HG03469 (cell line): ENCODE measurements around the gene PPP1R12B.
"Not testable (repeated sequence)": the region's sequence is repeated elsewhere in the genome, so short reads cannot be mapped to it uniquely, and the experiment has no call there.

Source experiments
- ATAC-seq: cut with Tn5 transposase; IDR thresholded peaks from one replicate; pipeline ENCODE4 v1.9.1; 2021; ENCODE audit warnings: mild to moderate bottlenecking, moderate library complexity, moderate number of reproducible peaks; ENCODE audit not compliant: unreplicated experiment

Gene PPP1R12B

DNA sequence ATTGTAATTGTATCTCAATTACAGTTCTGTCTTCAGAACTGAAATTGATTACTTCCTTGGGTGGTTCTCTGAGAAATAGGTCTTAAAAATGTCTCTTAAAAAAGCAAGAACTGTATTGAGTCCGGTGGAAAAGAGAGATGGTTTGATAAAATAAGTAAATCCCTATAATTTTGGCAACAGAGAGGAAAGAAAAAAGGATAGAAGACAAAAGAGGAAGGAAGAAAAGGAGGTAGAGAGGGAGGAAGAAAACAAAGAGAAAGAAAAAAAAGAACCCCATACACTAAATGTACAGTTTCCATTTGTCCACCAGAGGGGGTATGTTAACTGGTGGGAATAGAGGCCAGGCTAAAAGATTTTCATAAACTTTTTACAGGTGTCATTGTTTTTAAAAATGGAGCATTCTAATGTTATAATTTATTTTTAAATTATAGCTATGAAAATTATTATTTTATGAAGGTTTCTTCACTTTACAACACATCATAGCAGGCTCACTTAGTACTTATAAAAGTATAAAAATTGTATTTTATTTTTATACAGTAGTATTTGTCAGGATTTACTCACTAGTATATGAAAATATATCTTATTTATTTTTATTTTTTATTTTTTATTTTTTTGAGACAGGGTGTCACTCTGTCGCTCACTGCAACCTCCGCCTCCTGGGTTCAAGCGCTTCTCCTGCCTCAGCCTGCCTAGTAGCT lies 4.7 kb upstream of the PPP1R12B start:
- no peak for ATAC-seq

GRCh38 chr1:202348005-202348508 lies 442 bp upstream of the PPP1R12B start:
- ATAC-seq: no peak

DNA sequence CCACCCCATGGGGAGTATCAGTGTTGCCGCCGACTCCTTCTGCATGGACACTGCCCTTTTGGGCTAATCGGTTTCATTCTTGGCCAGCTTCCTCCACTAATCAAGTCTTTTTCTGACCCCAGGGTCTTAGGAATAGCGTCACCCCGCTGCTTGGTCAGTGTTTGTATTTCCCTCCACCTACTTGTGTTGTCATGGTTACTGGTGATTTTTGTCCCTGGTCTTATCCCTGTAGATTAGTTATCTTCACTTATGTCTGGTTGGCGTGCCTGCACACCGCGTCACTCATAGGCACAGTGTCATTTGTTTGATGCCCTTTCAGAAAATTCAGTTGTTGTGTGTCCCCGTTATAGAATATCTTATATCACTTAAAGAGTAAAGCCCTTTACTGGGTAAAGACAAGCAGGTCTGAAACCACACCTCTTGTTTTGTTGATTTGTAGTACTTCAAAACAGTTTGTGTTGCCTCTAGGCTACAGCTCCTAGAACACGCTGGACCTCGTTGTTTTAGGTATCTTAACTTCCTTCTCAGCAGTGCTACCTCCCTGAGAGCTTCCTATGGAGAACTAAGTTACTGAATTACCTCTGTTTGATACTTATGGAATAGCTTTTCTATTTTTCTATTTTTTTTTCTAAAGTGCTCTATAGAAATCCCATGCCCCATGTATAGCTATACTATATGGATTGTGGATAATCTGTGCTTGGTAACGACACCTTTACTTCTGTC lies 868 bp downstream of the PPP1R12B start:
- no peak for ATAC-seq

GRCh38 chr1:202351725-202352124 lies 3.2 kb downstream of the PPP1R12B start:
- ATAC-seq: no peak

- ATAC-seq: not testable (repeated sequence)
These were observed 4.2 kb downstream of the PPP1R12B start for GRCh38 chr1:202352583-202353197.

DNA sequence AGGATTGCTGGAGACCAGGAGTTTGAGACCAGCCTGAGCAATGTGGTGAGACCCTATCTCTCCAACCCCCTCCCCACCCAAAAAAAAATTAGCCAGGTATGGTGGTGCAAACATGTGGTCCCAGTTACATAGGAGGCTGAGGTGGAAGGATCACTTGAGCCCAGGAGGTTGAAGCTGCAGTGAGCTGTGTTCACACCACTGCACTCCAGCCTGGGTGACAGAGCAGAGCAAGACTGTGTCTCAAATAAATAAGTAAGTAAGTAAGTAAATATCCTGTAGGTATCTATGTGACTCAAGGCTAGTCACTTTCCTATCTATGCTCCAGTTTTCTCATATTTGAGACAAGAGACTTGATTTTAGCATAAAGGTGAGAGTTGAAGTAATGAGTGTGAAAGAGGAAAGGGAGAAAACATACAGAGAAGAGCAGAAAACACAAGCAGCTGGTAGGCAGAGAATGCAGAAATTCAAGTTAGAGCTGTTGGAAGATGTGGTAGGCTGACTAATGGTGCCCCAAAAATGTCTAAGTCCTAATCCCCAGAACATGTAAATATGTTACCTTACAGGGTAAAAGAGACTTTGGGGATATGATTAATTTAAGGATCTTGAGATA lies 7.5 kb downstream of the PPP1R12B start:
- no peak for ATAC-seq

DNA sequence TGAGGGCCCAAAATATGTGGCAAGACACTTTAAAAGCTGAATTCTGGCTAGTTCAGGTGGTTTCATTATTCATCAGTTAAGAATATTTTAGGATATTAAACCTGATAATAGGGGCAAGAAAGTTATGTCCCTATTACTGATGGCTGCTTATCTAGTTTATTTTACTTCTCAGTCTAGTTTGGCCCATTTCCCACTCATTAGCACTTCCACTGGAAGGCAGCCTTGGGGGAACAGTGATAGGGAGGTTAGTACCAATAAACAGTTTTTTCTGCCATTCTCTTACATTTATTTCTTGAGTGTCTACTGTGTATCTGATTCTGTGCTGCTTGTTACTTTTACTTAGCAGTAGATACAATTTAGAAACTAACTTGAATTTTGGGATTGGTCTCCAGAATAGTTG lies 9.0 kb downstream of the PPP1R12B start:
- ATAC-seq: no peak

DNA sequence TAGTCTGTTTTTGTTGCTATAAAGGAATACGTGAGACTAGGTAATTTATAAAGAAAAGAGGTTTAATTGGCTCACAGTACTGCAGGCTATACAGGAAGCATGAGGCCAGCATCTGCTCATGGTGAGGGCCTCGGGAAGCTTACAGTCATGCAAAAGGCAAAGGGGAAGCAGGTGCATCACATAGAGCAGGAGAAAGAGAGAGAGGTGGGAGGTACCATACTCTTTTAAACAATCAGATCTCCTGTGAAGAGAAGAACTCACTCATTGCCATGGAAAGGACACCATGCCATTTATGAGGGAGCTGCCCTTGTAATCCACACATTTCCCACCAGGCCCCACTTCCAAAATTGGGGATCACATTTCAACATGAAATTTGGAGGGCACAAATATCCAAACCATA lies 12.7 kb downstream of the PPP1R12B start:
- ATAC-seq: no peak

DNA sequence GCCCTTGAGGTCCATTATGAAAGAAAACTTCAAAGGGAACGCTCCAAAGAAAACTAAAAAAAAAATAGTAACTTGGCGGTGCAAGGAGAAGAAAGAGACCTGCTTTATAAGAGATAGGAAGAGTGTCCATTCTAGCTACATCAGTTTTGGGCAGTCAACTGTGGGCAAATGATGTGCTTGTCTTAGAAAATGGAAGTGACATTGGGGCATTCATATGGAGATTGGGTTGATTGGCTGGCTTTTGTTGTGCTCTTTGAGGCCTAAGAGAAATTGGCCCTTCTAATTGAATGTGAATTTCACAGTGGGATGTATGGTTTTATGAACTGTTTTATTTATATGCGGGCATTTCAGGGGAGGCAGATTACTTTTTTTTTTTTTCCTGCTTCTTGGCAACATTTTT lies 13.2 kb downstream of the PPP1R12B start:
- no peak for ATAC-seq

DNA sequence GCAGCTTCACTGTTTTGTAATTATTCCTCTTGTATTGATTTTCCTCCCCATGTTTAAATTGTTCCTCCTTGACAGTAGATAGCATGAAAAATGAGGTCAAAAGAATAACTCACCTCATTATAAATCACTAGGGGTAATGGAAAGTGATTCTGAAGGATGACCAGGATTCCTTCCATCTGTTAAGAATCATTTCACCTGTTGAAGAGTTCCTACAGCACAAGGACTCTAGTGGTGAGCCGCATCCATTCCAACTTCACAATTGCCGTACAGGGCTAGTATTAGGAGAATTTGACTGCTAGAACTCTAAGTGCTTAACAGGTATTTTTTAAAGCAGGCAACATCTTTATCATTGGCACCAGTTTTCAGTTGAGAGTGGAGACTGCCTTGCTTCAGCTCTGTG lies 13.7 kb downstream of the PPP1R12B start:
- ATAC-seq: no peak

DNA sequence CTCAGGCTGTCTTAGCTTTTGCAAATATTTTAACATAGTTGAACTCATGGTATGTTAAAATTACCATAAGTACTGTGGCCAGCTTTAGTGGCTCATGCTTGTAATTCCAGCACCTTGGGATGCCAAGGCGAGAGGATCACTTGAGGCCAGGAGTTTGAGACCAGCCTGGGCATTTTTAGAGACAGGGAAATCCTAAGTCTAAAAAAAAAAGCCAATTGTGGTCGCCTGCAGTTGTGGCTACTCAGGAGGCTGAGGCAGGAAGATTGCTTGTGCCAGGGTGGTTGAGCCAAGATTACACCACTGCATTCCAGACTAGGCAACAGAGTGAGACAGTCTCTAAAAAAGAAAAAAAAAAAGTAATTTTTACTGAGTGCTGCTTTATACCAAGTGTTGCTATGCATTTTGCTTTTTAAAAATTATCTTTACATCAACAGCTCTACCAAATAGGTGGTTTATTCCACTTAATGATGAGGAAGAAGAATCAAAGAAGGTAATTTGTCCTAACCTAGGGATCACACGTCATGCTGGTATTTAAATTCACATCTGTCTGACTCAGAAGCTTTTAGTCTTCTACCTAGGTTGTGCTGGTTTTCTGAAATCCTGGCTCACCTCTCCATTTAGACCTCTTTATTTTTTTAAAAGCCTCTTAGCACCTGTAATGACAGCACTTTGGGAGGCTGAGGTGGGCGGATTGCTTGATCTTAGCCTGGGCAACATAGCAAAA lies 16.8 kb downstream of the PPP1R12B start:
- no peak for ATAC-seq

DNA sequence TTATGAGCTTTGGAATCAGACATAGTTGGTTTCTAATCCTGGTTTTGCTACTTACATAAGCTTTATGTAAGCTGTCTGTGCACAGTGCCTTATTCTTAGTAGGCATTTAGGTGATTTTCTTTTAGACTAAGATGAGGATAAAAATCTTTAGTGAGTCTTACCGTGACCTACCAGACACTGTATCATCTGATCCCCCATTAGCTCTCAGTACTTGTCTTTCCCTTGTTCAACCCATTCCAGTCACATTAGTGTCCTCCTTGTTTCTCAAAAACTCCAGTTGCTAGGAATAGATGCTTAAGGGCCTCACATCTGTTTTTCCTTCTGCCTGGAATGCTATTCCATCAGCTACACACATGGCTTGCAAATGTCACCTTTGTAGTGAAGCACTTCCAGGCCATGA lies 18.8 kb downstream of the PPP1R12B start:
- no peak for ATAC-seq

GRCh38 chr1:202370906-202371305 lies 22.4 kb downstream of the PPP1R12B start:
- not testable (repeated sequence) for ATAC-seq

DNA sequence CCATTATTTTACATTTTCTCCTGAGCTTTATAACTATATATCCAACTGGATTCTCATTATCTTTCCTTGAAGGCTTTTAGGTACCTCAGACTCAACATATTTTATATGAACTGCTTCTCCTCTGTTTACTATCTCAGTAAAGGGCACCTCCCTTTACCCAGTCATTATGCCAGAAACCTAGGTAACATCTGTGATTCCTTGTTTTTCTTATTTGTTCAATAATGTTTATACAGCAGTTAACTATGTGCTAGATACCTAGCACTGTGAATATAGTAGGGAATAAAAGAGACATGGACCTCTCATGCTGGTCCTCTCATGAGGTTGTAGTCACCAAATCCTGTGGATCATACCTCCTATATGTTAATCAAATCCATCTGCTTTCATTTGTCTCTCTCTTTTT lies 25.6 kb downstream of the PPP1R12B start:
- ATAC-seq: no peak

- ATAC-seq: not testable (repeated sequence)
These were observed 26.7 kb downstream of the PPP1R12B start for GRCh38 chr1:202375175-202375574.

DNA sequence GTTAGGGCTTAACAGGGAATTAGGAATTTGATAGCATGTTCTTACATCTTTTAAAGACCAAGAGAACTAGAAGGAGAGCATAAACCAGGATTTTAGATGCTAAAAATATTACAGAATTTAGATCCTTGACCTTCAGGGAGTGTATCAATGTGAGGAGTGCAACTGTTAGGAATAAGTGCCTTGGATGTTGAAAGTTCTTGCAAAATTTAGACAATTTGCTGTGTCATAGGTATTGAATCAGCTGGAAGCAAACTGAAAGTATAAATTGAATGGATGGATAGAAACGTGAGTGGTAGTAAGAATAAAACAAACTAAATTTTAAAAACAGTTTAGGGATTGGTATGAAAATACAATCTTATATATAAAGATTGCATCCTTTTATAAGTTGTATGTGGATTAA lies 27.7 kb downstream of the PPP1R12B start:
- no peak for ATAC-seq

DNA sequence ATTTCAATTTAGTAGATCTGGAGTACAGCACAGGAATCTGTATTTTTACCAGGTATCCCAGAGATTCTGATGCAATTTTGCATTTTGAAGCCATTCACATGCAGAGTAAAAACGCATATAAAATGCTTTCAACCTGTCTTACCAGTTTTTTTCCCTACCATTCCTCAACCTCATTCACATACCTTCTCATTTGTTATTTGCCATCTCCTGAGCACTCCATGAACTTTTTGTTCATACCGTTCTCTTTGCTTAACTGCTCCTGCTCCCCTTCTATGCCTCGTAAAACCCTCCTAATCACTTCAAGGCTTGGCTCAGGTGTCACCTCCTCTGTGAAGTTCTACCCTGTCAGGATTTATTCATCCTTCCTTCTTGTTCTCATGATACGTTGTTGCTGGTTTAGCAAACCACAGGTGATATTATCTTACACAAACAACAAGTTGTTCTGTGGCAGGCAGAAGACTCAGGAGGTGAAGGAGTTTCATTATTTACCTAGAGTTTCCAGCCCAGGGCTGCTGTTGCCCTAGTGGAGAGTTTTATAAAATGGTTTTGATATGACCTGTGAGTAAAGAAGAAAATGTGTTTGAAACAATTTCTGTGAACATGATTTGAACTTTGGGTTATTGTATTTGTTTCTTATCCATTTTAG lies 31.5 kb downstream of the PPP1R12B start:
- not testable (repeated sequence) for ATAC-seq

- not testable (repeated sequence) for ATAC-seq
These were observed 32.0 kb downstream of the PPP1R12B start for GRCh38 chr1:202380535-202380934.

DNA sequence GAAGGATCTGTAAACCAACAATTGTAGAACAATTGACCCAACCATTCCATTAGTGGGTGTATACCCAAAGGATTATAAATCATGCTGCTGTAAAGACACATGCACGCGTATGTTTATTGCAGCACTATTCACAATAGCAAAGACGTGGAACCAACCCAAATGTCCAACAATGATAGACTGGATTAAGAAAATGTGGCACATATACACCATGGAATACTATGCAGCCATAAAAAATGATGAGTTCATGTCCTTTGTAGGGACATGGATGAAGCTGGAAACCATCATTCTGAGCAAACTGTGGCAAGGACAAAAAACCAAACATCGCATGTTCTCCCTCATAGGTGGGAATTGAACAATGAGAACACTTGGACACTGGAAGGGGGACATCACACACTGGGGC lies 33.4 kb downstream of the PPP1R12B start:
- not testable (repeated sequence) for ATAC-seq

- ATAC-seq: not testable (repeated sequence)
These were observed 47.3 kb downstream of the PPP1R12B start for GRCh38 chr1:202395831-202396230.
